ENCODE results near the gene NT5DC1. TPM values are rescaled to one million over a fixed set of nuclear protein-coding genes. Genes with fewer than 3 reads are reported as not detected.

Gene NT5DC1
- total RNA-seq, 1 donor from 2014 or later, result 29.7 TPM

DNA sequence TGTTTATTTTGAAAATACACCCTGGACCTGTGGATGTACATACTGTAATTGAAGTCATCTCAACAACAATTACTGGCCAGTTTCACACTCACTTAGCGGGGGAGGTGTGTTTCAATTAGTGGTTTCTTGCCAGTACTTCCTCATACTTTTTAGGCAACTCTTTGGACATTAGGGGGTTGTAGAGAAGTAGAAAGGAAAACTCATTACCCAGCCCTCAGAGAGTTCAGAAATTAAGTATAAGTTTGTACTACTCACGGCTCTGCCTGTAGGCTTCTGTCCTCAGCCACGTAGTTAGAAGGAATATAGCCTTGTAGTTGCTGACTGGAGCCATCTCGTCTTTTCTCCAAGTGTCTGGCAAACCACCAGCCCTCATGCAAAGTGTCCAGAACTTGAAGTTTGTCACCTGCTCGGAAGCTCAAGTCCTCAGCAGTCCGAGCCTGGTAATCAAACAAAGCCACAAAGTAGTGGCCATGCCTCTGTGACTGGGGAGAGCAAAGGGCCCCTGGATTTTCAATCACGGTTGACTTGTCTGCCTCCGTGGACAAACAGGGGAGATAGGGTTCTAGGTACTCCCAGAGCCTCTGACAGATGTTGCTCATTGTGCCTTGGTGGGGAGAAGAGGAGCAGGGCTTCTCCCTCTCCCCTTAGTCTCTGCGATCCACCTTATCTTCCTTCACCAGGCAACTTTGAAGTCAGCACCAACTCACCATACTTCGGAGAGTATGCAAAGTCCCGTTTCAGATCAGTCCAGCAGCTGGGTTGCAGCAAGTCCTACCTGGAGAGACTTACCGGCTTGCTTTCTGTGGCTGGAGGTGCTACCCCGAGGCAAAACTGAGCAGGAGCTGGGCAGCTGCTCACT is 40.7 kb upstream of the NT5DC1 start:
- DNase-seq (ENCODE audit: low read depth) (peak; percentile 6), FAIRE-seq (no peak)
- peaks cover 27% of the 10 kb centered on the region for H3K4me1 Mint-ChIP-seq (ENCODE audit: low read depth, unreplicated experiment)
- peak overlapping the region; percentile 58 for H3K4me3 Mint-ChIP-seq (ENCODE audit: unreplicated experiment)
- no peak overlapping the region for H3K27ac ChIP-seq (ENCODE audit: low read depth, low read length)
- no peaks in the 10 kb centered on the region for H3K9me3 Mint-ChIP-seq (ENCODE audit: unreplicated experiment)
- TF ChIP-seq EZH2 (IDR thresholded peaks at IDR 0.05; ENCODE audit: insufficient read depth, low read length), result no peak
- TF ChIP-seq, protein P1, sequence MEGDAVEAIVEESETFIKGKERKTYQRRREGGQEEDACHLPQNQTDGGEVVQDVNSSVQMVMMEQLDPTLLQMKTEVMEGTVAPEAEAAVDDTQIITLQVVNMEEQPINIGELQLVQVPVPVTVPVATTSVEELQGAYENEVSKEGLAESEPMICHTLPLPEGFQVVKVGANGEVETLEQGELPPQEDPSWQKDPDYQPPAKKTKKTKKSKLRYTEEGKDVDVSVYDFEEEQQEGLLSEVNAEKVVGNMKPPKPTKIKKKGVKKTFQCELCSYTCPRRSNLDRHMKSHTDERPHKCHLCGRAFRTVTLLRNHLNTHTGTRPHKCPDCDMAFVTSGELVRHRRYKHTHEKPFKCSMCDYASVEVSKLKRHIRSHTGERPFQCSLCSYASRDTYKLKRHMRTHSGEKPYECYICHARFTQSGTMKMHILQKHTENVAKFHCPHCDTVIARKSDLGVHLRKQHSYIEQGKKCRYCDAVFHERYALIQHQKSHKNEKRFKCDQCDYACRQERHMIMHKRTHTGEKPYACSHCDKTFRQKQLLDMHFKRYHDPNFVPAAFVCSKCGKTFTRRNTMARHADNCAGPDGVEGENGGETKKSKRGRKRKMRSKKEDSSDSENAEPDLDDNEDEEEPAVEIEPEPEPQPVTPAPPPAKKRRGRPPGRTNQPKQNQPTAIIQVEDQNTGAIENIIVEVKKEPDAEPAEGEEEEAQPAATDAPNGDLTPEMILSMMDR (IDR thresholded peaks at IDR 0.05; ENCODE audit: insufficient read depth, low read depth, low read length), result no peak
- no peaks in the 10 kb centered on the region for H3K27me3 ChIP-seq (ENCODE audit: insufficient read depth, low read length)
- H3K9ac ChIP-seq (ENCODE audit: low read length), result no peak overlapping the region
- H3K4me2 ChIP-seq (ENCODE audit: low read length), result no peak overlapping the region
- peak overlapping the region; percentile 73 for H3K27ac Mint-ChIP-seq (ENCODE audit: unreplicated experiment)
- no peak overlapping the region for H2AFZ ChIP-seq (ENCODE audit: low read depth, low read length)
- no peaks in the 10 kb centered on the region for H4K20me1 ChIP-seq (ENCODE audit: insufficient read depth, low read length)
- no peaks in the 10 kb centered on the region for H3K9me3 ChIP-seq (ENCODE audit: insufficient read depth, low read depth, low read length)
- H3K4me3 ChIP-seq (ENCODE audit: insufficient read depth, low read depth, low read length), result no peak overlapping the region
- no peaks in the 10 kb centered on the region for H3K4me1 ChIP-seq (ENCODE audit: insufficient read depth, low read length)
- no peaks in the 10 kb centered on the region for H3K27me3 Mint-ChIP-seq (ENCODE audit: low read depth, unreplicated experiment)
- H3K79me2 ChIP-seq (ENCODE audit: insufficient read depth, low read length), result no peaks in the 10 kb centered on the region
- no peaks in the 10 kb centered on the region for H3K36me3 Mint-ChIP-seq (ENCODE audit: low read depth, unreplicated experiment)
- no peaks in the 10 kb centered on the region for H3K36me3 ChIP-seq (ENCODE audit: insufficient read depth, low read length)

DNA sequence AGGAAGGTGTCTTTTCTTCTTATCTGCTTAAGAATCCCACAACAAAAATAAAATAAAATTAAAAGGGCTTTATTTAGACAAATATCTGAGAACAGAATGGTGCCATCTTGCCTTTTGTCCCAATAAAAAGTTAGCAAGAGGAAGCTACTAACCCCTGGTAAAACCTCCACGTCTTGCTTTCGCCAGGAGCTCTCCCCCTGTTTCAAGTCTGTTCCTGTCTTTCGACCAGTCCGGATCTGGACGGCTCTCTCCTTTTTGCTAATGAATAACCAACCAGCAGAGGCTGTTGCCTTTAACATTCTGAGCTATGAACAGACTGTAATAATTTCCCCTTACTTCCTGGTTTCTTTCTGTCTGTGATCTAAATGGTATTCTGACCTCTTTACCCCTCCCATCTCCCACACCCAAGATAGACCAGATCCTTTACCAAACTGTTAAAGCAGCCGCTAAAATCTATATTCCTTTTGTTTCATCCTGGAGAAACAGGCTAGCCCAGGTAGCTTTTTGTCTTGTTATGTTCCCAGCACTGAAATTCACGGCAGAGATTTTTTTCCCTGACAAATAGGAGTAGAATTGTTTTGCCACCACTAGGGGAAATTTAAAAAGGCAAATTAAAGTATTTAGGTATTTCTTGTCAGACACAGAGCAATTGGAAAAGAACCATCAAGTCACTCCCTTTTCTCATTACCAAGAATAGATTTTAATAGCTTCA is 39.9 kb upstream of the NT5DC1 start, which contains the start of gene FRK:
Gene FRK, minus strand, starts transcription at position 320 of the 712 bp plus-strand sequence. CDS start 580 bp downstream, outside the sequence.
- DNase-seq (ENCODE audit: low read depth) (no peak), FAIRE-seq (no peak)
- H3K9ac ChIP-seq (ENCODE audit: low read length), result no peak within 1 kb of the TSS
- no peak within 1 kb of the TSS for H3K4me2 ChIP-seq (ENCODE audit: low read length)
- Mint-ChIP-seq H3K27ac (ENCODE audit: unreplicated experiment) (peak within 1 kb of the TSS; percentile 79), H3K27me3 (ENCODE audit: low read depth, unreplicated experiment) (no peaks in the 10 kb centered on the region), H3K4me1 (ENCODE audit: low read depth, unreplicated experiment) (peaks cover 25% of the 10 kb centered on the region), H3K36me3 (ENCODE audit: low read depth, unreplicated experiment) (no peaks in the 10 kb centered on the region), H3K9me3 (ENCODE audit: unreplicated experiment) (no peaks in the 10 kb centered on the region), H3K4me3 (ENCODE audit: unreplicated experiment) (peak within 1 kb of the TSS; percentile 58)
- H3K79me2 ChIP-seq (ENCODE audit: insufficient read depth, low read length), result no peaks in the 10 kb centered on the region
- H3K36me3 ChIP-seq (ENCODE audit: insufficient read depth, low read length), result no peaks in the 10 kb centered on the region
- H2AFZ ChIP-seq (ENCODE audit: low read depth, low read length), result peak within 1 kb of the TSS; percentile 56
- H3K9me3 ChIP-seq (ENCODE audit: insufficient read depth, low read depth, low read length), result no peaks in the 10 kb centered on the region
- no peak within 1 kb of the TSS for H3K27ac ChIP-seq (ENCODE audit: low read depth, low read length)
- H3K4me1 ChIP-seq (ENCODE audit: insufficient read depth, low read length), result no peaks in the 10 kb centered on the region
- TF ChIP-seq, protein P1 (IDR thresholded peaks at IDR 0.05; ENCODE audit: insufficient read depth, low read depth, low read length), result peak; percentile 8
- TF ChIP-seq EZH2 (IDR thresholded peaks at IDR 0.05; ENCODE audit: insufficient read depth, low read length), result no peak
- no peaks in the 10 kb centered on the region for H3K27me3 ChIP-seq (ENCODE audit: insufficient read depth, low read length)
- H4K20me1 ChIP-seq (ENCODE audit: insufficient read depth, low read length), result no peaks in the 10 kb centered on the region
- peak within 1 kb of the TSS; percentile 16 for H3K4me3 ChIP-seq (ENCODE audit: insufficient read depth, low read depth, low read length)

Data from astrocyte (in vitro differentiated cells and primary cell).